ENCODE measurements around the gene HCFC1.
"Not testable (repeated sequence)": the region's sequence is repeated elsewhere in the genome, so short reads cannot be mapped to it uniquely, and the experiment has no call there.

HCFC1 gene

DNA sequence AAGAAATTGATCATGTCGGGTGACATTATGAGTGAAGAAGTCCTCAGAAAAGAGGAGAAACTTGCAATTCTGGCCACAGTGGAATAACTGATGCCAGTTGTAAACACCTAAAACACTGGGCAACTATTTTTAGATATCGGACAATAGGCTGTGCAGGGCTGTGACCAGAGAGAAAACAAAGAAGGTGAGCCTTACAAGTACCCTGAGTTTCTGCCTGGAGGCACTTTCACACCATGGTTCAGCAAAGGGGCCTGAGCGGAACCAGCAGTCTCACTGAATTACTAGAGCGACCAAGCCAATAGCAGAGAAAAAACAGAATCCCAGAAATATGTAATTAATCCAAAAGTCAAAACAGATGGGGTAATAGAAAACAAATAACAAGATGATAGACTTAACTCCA, 36.9 kb upstream of the HCFC1 start:
- no peak for DNase-seq (ENCODE audit: low spot score)

DNA sequence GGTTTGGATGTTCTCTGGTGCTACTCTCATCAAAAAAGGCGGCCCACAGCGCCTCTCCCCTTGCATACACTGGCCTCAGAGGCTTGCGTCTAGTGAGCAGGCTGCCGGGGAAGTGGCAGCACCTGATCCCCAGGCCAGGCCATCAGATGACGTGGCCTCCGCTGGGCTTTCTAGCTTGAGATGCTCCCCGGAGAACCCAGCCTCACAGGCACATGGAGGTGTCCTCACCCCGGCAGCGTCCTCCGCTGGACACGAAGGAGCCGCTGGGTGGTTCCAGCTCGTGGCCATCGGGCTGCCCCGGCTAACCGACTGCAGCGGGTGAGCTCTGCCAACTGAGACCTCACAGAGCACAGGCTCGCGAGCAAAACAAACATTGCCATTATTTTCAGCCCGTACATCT, 35.3 kb upstream of the HCFC1 start:
- no peak for DNase-seq (ENCODE audit: low spot score)

DNA sequence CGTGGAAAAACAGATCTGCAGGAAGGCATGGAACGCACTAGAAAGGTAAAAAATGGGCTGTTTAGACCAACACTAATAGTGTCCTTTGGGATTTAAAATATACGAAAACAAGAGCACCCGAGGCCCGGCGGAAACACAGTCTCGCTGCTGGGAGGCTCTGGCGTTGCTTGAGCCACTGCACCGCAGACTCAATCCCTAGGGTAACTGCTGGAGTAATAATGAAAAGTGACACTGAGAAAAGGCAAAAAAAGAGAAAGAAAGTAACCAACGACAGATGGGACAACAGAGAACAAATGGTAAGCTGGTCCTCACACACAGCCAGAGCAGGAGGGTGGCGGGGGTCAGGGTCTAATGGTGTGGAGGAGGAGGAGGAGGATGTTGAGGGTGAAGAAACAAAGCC, 32.7 kb upstream of the HCFC1 start:
- DNase-seq (ENCODE audit: low spot score), result no peak

DNA sequence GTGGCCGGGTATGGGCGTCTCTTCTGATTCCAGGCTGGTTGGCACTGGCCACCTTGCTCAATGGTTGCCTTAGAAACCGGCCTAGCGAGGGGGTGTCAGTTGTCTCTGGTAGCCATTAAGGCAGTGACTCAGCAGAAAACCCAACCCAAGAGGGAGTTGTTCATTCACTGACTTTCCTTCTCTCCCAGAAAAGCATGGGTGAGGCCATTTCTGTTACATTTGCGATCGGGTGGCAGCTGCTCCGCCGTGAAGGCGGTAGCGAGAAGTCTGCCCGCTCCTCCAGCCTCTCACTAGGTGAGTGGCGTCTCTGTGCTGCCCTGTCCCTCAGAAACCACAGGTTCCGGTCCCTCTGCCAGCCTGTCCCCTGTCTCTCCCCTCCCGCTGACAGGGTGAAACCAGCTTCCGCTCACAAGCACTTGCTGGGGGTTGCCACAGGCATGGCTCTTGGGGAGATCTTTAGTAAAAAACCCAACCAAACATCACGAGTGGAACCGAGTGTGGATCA, 30.6 kb upstream of the HCFC1 start:
- no peak for DNase-seq (ENCODE audit: low spot score)

DNA sequence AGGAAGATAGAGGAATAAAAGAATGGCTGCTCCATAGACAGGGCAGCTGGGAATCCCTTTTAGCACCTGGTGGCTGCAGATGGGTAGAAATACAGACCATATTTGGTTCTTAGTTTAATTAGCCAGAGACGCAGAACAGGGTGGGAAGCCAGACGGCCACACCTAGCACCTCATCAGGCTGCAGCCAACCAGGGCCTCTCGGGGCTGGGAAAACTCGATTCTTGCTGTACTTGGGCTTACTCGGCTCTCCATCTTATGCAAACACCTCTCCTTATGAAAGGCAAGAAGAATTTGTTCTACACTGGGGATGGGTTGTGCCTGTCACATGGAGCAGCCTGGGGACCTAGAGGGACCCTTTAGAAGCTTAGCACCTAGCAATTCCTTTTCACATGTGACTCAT, 28.4 kb upstream of the HCFC1 start:
- no peak for DNase-seq (ENCODE audit: low spot score)

- no peak for DNase-seq (ENCODE audit: low spot score)
Measured at GRCh38 chrX:153999359-154000037, 27.9 kb upstream of the HCFC1 start.

- DNase-seq (ENCODE audit: low spot score), result no peak
Measured at GRCh38 chrX:153995504-153995903, 23.9 kb upstream of the HCFC1 start.

DNA sequence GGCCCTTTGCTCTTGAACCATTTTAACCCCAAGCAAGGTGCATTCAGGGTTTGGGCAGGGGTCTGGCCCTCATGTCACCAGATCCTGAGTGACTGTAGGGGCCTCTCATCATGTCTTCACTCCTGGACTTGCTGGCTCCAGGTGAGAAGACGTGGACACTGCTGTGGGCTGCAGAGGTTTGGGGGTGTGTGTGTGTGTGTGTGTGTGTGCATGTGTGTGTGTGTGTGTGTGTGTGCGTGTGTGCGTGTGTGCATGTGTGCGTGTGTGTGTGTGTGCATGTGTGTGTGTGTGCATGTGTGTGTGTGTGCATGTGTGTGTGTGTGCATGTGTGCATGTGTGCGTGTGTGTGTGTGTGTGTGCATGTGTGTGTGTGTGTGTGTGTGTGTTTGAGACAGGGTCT, 22.8 kb upstream of the HCFC1 start:
- DNase-seq (ENCODE audit: low spot score), result not testable (repeated sequence)

DNA sequence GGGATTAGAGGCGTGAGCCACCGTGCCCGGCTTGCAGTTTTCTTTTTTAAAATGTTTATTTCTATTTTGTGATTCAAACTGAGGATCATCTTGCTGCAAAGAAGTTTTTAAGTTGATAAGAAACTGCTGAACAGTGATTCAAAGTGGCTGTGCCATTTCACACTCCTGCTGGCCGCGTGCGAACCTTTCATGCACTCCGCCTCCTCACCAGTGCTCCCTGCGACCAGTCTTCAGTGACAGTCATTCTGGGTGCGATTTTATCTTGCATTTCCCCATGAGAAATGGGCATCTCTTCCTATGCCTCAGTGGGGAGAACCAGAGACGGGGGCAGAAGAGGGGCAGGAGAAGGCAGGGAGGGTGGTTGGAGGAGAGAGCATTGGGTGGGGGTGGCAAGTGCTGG, 22.4 kb upstream of the HCFC1 start:
- DNase-seq (ENCODE audit: low spot score), result no peak

GRCh38 chrX:153993079-153993478, 21.5 kb upstream of the HCFC1 start:
- no peak for DNase-seq (ENCODE audit: low spot score)

DNA sequence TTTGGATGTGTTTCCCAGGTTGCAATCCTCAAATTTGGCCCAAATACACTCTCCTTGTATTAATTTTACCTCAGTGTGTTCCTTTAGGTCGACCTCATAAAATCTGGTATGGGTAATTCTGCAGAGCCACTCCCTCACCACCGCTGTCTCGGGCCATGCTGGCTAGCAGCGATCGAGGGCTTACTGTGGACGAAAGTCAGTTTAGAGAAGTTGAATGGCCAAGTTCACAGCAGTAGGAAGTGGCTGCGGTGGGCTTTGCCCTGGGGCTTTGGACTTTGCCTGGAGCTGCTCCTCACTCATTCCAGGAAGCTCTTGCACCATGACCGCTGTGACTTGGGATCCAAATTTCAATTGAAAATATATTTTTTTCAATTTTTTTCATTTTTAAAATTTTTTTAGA, 20.6 kb upstream of the HCFC1 start:
- DNase-seq (ENCODE audit: low spot score), result no peak

DNA sequence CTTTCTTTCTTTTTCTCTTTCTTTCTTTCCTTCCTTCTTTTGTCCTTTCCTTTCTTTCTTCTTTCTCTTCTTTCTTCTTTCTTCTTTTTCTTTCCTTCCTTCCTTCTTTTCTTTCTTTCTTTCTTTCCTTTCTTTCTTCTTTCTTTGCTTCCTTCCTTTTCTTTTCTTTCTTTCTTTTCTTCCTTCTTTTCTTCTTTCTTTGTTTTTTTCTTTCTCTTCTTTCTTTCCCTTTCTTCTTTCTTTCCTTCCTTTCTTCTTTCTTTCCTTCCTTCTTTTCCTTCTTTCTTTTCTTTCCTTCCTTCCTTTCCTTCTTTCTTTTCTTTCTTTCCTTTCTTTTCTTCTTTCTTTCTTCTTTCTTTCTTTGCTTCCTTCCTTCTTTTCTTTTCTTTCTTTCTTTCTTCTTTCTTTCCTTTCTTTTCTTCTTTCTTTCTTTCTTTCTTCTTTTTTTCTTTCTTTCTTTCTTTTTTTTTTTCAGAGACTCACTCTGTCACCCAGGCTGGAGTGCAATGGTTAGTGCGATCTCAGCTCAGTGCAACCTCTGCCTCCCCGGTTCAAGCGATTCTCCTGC, 19.5 kb upstream of the HCFC1 start:
- DNase-seq (ENCODE audit: low spot score), result no peak

DNA sequence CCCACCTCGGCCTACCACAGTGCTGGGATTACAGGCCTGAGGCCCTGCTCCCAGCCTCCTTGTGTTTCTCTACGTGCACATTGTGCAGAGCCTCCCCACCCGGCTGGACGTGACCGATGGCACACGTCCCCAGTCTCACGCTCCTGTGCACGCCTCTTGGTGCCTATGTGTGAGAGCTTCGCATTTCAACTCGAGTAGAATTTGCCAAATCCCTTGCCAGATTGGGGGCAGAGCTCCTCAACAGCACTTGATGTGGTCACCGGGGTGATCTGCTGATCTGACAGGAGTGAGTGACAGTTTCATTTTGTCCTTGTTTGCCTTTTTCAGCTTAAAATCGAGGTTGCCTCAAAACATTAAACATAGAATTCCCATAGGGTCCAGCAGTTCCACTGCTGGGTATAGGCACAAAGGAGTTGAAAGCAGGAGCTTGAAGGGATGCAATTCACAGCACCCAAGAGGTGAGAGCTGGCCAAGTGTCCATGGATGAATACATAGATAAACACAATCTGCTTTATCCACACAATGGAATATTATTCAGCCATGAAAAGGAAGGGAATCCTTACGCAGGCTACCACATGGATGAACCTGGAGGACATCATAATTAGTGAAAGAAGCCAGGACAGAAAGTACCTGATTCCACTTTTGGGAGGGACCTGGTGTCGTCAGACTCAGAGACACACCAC, 18.5 kb upstream of the HCFC1 start:
- DNase-seq (ENCODE audit: low spot score), result no peak

GRCh38 chrX:153988493-153988892, 16.9 kb upstream of the HCFC1 start:
- no peak for DNase-seq (ENCODE audit: low spot score)

DNA sequence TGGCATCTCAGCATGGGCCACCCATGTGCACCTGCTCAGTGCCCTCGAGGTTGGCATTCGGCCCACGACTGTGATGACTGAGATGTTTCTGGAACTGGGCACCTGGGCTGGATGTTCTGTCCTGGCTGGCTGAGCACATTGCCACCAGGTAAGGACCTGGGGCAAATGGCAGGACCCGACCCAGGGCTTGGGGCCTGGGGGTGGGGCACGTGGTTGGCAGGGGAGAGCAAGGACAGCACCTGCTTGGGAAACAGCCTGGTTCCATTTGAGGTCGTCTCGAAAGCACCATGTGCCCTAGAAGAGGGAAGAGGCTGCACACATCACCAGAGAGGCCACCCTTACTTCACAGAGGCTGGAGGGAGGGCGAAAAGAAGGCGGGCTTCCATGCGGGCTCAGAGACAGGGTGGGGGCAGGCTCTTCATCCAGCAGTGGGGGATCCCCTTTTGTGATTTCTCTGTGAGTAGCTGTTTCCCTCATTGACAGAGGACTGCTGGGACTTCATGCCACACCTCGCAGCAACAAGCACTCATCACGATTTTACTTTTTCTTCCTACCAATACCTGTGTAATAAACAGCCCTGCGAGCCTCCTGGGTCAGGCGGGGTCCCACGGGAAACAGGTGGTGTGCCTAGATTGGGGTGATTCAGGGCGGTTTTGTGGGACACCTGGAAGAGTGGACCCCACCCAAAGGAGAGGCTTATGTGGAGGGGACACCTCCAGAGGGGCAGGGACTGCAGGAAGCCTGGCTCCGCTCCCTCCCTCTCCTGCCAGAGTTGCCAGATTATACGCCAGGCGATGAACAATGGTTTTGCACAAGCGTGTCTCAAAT, 12.9 kb upstream of the HCFC1 start:
- DNase-seq (ENCODE audit: low spot score), result peak; percentile 73

GRCh38 chrX:153983321-153983801, 11.7 kb upstream of the HCFC1 start:
- DNase-seq (ENCODE audit: low spot score), result no peak

DNA sequence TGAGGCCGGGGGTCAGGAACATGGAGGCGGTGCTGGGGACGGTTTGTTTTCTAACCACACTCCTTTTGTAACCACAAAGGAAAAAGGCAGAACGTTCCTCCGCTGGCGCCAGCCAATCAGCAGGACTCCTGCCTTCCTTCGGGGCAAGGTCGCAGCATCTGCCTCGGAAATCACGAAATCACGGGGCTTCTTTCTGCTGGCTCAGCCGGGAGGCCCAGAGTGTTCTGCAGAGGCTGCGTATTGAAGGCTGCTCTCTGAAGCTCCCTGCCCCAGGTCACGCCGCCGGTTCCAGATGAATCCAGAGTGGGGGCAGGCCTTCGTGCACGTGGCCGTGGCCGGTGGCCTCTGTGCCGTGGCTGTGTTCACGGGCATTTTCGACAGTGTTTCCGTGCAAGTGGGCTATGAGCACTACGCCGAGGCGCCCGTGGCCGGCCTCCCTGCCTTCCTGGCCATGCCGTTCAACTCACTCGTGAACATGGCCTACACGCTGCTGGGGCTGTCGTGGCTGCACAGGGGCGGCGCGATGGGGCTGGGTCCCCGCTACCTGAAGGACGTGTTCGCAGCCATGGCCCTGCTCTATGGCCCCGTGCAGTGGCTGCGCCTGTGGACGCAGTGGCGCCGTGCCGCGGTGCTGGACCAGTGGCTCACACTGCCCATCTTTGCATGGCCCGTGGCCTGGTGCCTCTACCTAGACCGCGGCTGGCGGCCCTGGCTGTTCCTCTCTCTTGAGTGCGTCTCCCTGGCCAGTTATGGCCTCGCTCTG, 10.3 kb upstream of the HCFC1 start:
- DNase-seq (ENCODE audit: low spot score), result no peak

- DNase-seq (ENCODE audit: low spot score), result no peak
Measured at GRCh38 chrX:153981231-153981630, 9.6 kb upstream of the HCFC1 start.

DNA sequence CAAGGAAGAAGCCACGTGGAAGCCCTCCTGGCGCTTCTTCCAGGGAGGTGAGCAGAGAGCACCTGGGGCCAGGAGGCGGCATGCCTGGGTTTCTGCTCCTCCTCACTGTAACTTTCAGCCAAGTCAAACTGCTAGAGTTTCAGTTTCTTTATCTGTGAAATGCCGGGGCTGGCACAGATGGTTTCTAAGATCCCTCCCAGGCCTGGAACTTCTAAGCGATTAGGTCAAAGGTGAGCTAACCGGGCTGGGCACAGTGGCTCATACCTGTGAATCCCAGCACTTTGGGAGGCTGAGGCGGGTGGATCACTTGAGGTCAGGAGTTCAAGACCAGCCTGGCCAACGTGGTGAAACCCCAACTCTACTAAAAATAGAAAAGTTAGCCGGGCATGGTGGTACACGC, 8.8 kb upstream of the HCFC1 start:
- DNase-seq (ENCODE audit: low spot score), result not testable (repeated sequence)

- DNase-seq (ENCODE audit: low spot score), result no peak
Measured at GRCh38 chrX:153974726-153975286, 3.2 kb upstream of the HCFC1 start.

DNA sequence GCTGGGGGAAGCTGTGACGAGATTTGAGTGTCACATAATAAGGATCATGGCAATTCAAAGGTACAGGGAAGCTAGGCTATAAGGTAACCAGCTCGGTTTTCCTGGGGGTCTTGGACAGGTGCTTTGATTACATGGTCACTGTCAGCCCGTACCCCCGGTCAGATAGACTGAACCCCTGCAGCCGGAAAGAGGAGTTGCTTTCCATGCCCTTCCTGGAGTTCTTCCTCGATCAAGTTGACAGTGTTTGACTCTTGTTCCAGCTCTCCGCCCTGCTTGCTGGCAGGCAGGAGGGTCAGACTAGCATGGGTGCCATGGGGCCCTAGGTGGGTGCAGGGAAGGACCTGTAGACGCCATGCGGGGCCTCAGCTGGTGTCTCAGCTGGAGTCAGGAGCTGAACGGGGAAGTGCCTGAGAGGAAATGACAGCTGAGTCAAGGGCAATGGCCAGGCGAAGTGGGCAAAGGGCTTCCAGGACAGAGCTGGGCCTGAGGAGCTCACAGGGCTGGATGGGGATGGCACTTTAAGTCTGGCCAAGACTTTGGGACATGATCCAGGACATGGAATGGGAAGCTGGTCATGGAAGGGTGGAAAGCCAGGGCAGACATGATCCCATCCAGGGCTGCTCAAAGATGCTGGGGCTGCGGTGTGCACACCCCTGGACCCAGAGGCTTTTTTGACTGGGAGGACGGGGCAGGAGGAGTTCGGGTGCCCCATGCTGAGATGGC, 2.5 kb upstream of the HCFC1 start:
- DNase-seq (ENCODE audit: low spot score), result no peak

Measured in cerebellar cortex (tissue), 1 donor.